NCI-H345 (cell line): ENCODE data around the gene AP1G2.

Experiments used
- DNase-seq: peaks from one replicate; lab custom pipeline; 2025; lab: John Stamatoyannopoulos, UW

The AP1G2 gene

GRCh38 chr14:23514644-23514957 is 53.0 kb downstream of the AP1G2 start:
- DNase-seq, result no peak

- no peak for DNase-seq
Observed at GRCh38 chr14:23513818-23514643, 53.6 kb downstream of the AP1G2 start.

GRCh38 chr14:23513005-23513817 is 54.4 kb downstream of the AP1G2 start:
- no peak for DNase-seq

DNA sequence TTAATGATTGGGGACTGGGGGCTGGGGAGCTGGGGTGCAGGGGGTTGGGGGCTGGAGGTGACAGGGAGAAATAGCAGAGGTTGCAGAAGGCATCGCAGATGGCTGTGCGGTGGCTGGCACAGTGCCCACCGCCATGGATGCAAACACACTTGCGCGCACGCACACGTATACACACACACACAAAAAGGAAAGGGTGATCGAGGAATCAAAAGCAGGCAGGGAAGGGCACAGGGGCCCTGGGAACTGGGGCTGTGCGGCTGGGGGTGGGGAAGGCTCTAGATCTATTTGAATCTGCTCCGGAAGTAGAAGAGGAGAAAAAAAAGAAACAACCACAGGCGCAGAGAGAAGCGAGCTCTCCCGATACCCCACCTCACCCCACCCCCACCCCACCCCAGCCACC is 55.4 kb downstream of the AP1G2 start:
- peak; percentile 55 for DNase-seq
